ENCODE data around the gene ADAM30.

ADAM30 gene

GRCh38 chr1:119873135-119874015 lies 22.9 kb downstream of the ADAM30 start:
- H3K79me2 ChIP-seq: no peaks in the 10 kb centered on the region
- no peaks in the 10 kb centered on the region for H3K27me3 ChIP-seq (ENCODE audit: control insufficient read depth, insufficient read depth, low read length)
- no peak overlapping the region for H3K4me3 ChIP-seq (ENCODE audit: low read depth, low read length)
- H3K27ac ChIP-seq: no peak overlapping the region
- H3K4me1 ChIP-seq: no peaks in the 10 kb centered on the region
- H3K4me2 ChIP-seq (ENCODE audit: low read length): no peak overlapping the region
- H3K9me3 ChIP-seq (ENCODE audit: control insufficient read depth, low read length): no peaks in the 10 kb centered on the region
- no peak overlapping the region for H2AFZ ChIP-seq
- no peak overlapping the region for H3K9ac ChIP-seq
- no peaks in the 10 kb centered on the region for H3K36me3 ChIP-seq (ENCODE audit: control insufficient read depth, insufficient read depth, low read length)
- no peak for TF ChIP-seq CTCF (IDR thresholded peaks at IDR 0.05)

- Histone ChIP-seq H3K27me3 (ENCODE audit: control insufficient read depth, insufficient read depth, low read length) (no peaks in the 10 kb centered on the region), H2AFZ (no peak overlapping the region), H3K4me1 (no peaks in the 10 kb centered on the region), H3K9me3 (ENCODE audit: control insufficient read depth, low read length) (no peaks in the 10 kb centered on the region), H3K4me3 (ENCODE audit: low read depth, low read length) (no peak overlapping the region), H3K36me3 (ENCODE audit: control insufficient read depth, insufficient read depth, low read length) (no peaks in the 10 kb centered on the region), H3K27ac (no peak overlapping the region), H3K4me2 (ENCODE audit: low read length) (no peak overlapping the region), H3K9ac (no peak overlapping the region), H3K79me2 (no peaks in the 10 kb centered on the region)
- no peak for TF ChIP-seq CTCF (IDR thresholded peaks at IDR 0.05)
Observed at GRCh38 chr1:119871881-119872280, 24.4 kb downstream of the ADAM30 start.

GRCh38 chr1:119870917-119871596 lies 25.3 kb downstream of the ADAM30 start:
- no peaks in the 10 kb centered on the region for H3K4me1 ChIP-seq
- H3K9ac ChIP-seq: no peak overlapping the region
- no peaks in the 10 kb centered on the region for H3K27me3 ChIP-seq (ENCODE audit: control insufficient read depth, insufficient read depth, low read length)
- no peak overlapping the region for H3K4me2 ChIP-seq (ENCODE audit: low read length)
- H3K27ac ChIP-seq: no peak overlapping the region
- peak overlapping the region; percentile 80 for H2AFZ ChIP-seq
- no peaks in the 10 kb centered on the region for H3K36me3 ChIP-seq (ENCODE audit: control insufficient read depth, insufficient read depth, low read length)
- H3K79me2 ChIP-seq: no peaks in the 10 kb centered on the region
- no peaks in the 10 kb centered on the region for H3K9me3 ChIP-seq (ENCODE audit: control insufficient read depth, low read length)
- H3K4me3 ChIP-seq (ENCODE audit: low read depth, low read length): no peak overlapping the region
- TF ChIP-seq CTCF (IDR thresholded peaks at IDR 0.05): peak; percentile 76

- H3K4me1 ChIP-seq: no peaks in the 10 kb centered on the region
- H3K9me3 ChIP-seq (ENCODE audit: control insufficient read depth, low read length): no peaks in the 10 kb centered on the region
- no peak overlapping the region for H3K4me2 ChIP-seq (ENCODE audit: low read length)
- H2AFZ ChIP-seq: no peak overlapping the region
- H3K27me3 ChIP-seq (ENCODE audit: control insufficient read depth, insufficient read depth, low read length): no peaks in the 10 kb centered on the region
- no peak for TF ChIP-seq CTCF (IDR thresholded peaks at IDR 0.05)
- H3K27ac ChIP-seq: no peak overlapping the region
- H3K79me2 ChIP-seq: no peaks in the 10 kb centered on the region
- no peaks in the 10 kb centered on the region for H3K36me3 ChIP-seq (ENCODE audit: control insufficient read depth, insufficient read depth, low read length)
- H3K9ac ChIP-seq: no peak overlapping the region
- H3K4me3 ChIP-seq (ENCODE audit: low read depth, low read length): no peak overlapping the region
Observed at GRCh38 chr1:119869995-119870394, 26.3 kb downstream of the ADAM30 start.

Data from parathyroid adenoma (tissue), 2 donors.